K562 (cell line): Measurements from ENCODE around the gene PPIF. TPM values are rescaled to one million over a fixed set of nuclear protein-coding genes. Genes with fewer than 3 reads are reported as not detected.

ENCODE experiments used
- CEBPG ChIP-seq, 3 experiments: fragments of 200-800 bp in 1 of 3; sonication (Bioruptor generic) in 1 of 3; sonication (generic) in 1 of 3; formaldehyde crosslinking in 1 of 3; IDR thresholded peaks in 2 of 3; conservative IDR thresholded peaks in 1 of 3; 2 replicates each; pipeline versions ENCODE4 v1.6.1 to v1.8.0; 2016 to 2022; ENCODE audit warnings: missing compliant biosample characterization in 2 of 3, missing genetic modification characterization in 2 of 3, mild to moderate bottlenecking in 1 of 3, missing genetic modification reagents in 1 of 3
- DPF2 ChIP-seq: fragments of 450-650 bp; IDR thresholded peaks from 2 replicates; pipeline ENCODE4 v1.6.1; 2016
- FOXJ3 ChIP-seq: sonication (generic); formaldehyde crosslinking; IDR thresholded peaks from 2 replicates; pipeline ENCODE4 v1.4.0; 2020; ENCODE audit warnings: mild to moderate bottlenecking, missing genetic modification reagents
- GTF3C2 ChIP-seq: IDR thresholded peaks from 3 replicates; pipeline ENCODE4 v1.6.1; 2011; ENCODE audit warnings: borderline replicate concordance, mild to moderate bottlenecking, moderate library complexity; ENCODE audit not compliant: insufficient read length; ENCODE audit errors: extremely low read depth
- HBP1 ChIP-seq: fragments of 450-650 bp; formaldehyde crosslinking; IDR thresholded peaks from 2 replicates; pipeline ENCODE4 v1.4.0; 2022; ENCODE audit warnings: missing genetic modification characterization
- ID3 ChIP-seq, 2 experiments: fragments of 250-450 bp in 1 of 2; fragments of 450-650 bp in 1 of 2; sonication (Bioruptor Pico) in 1 of 2; IDR thresholded peaks; 2 replicates each; pipeline versions ENCODE4 v1.6.1 to v1.8.0; 2016 to 2021; ENCODE audit warnings: mild to moderate bottlenecking in 2 of 2, moderate library complexity in 2 of 2, missing compliant biosample characterization in 1 of 2, missing genetic modification characterization in 1 of 2
- POLR3G ChIP-seq: IDR thresholded peaks from 2 replicates; pipeline ENCODE4 v1.6.1; 2011; ENCODE audit not compliant: insufficient read length, insufficient replicate concordance; ENCODE audit errors: extremely low read depth
- PRPF4 ChIP-seq: fragments of 200-400 bp; formaldehyde crosslinking; IDR thresholded peaks from one replicate; pipeline ENCODE4 v1.6.1; 2017; ENCODE audit warnings: low read length, low read depth, mild to moderate bottlenecking; ENCODE audit not compliant: insufficient read depth, poor library complexity, severe bottlenecking
- RCOR1 ChIP-seq, 2 experiments: IDR thresholded peaks; 2 replicates each; pipeline ENCODE4 v1.6.1; 2012; ENCODE audit warnings: low read depth in 2 of 2, low read length in 2 of 2, borderline replicate concordance in 1 of 2, improper control_type of control experiment in 1 of 2
- RFX5 ChIP-seq: IDR thresholded peaks from 2 replicates; pipeline ENCODE4 v1.6.1; 2011; ENCODE audit warnings: low read depth, mild to moderate bottlenecking, improper control_type of control experiment, low read length
- SNRNP70 ChIP-seq: fragments of 200-400 bp; formaldehyde crosslinking; optimal IDR thresholded peaks from 2 replicates; pipeline ENCODE3; 2017; ENCODE audit warnings: low read depth, low read length
- SREBF2 ChIP-seq: sonication (generic); formaldehyde crosslinking; IDR thresholded peaks from 2 replicates; pipeline ENCODE4 v1.4.0; 2020; ENCODE audit warnings: mild to moderate bottlenecking, missing genetic modification reagents
- TBL1XR1 ChIP-seq, 2 experiments: IDR thresholded peaks; 2 replicates each; pipeline ENCODE4 v1.6.1; 2012; ENCODE audit warnings: improper control_type of control experiment in 2 of 2, low read length in 2 of 2, mild to moderate bottlenecking in 1 of 2
- ZNF133 ChIP-seq: fragments of 250-450 bp; sonication (Bioruptor Pico); IDR thresholded peaks from 2 replicates; pipeline ENCODE4 v1.4.0; 2020; ENCODE audit warnings: mild to moderate bottlenecking
- ZNF436 ChIP-seq: fragments of 250-450, 450-650 bp; sonication (Bioruptor Pico); formaldehyde crosslinking; IDR thresholded peaks from 2 replicates; pipeline ENCODE4 v1.7.0; 2020; ENCODE audit warnings: mild to moderate bottlenecking
- polyA plus RNA-seq, 8 experiments: library from polyadenylated mRNA; depleted of rRNA in 4 of 8; stranded (reverse) in 5 of 8; unstranded in 3 of 8; fragments of >200 nt; fragmentation: Nextera tagmentation in 2 of 8; fragmentation: Illumina TruSeq in 1 of 8; extraction: Ambion mirVana in 2 of 8; extraction: Trizol in 1 of 8; gene quantifications; 2 replicates each; pipeline versions ENCODE4 v1.2.1 to v1.2.3, GENCODE V29; 2011 to 2014; ENCODE audit warnings: inconsistent platforms in 1 of 8, missing spikeins in 1 of 8
- total RNA-seq, 7 experiments: library from RNA; depleted of rRNA in 6 of 7; stranded (reverse); fragments of >200 nt in 6 of 7; fragmentation: Illumina TruSeq in 2 of 7; extraction: Trizol in 2 of 7; gene quantifications; 2 replicates each; pipeline versions ENCODE4 v1.2.1 to v1.2.3, GENCODE V29; 2011 to 2021; ENCODE audit warnings: low replicate concordance in 1 of 7
- TF ChIP-seq, protein P1 (sequence below): fragments of 450-650 bp; IDR thresholded peaks from 2 replicates; pipeline ENCODE4 v1.6.1; 2014; ENCODE audit warnings: low read depth, mild to moderate bottlenecking, moderate library complexity, borderline replicate concordance

Gene PPIF
- total and polyA plus RNA-seq, 9 of the 15 experiments (the other 6 are each of a cell fraction or from before 2014, with no cell fraction given): 40.9 to 287 (median 117) TPM

DNA sequence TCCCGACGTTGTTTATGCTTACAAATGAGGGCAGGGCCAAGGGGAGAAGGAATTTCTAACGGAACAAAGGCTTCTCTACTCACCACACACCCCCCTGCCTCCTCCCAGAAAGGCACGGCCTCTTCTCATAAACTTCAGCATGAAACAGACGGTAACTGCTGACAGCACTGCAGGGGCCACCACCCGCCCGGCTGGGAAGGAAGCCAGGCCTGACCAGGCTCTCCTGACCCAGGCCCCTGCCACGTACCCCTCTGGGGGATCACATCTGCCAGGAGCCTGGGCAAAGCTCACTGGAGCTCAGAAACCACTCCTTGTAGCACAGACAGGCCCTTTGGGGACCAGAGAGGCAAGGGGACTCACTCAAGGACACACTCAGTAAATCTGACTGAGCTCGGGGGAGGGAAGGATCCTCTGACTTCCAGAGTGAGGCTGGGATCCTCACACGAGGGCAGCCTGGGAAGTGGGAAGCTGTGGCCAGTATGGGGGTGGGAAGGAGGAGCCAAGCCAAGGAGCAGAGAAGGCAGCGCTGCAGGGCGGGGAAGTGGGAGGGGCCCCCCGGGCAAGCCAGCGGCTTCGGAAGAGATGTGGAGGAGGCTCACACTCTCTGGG lies 52.1 kb downstream of the PPIF start (continued):
- no peak for TF ChIP-seq CEBPG (CRISPR knock-in tag; IDR thresholded peaks at IDR 0.05)
- no peak for TF ChIP-seq CEBPG (tag; conservative IDR thresholded peaks at IDR 0.05 in 1 of 2, IDR thresholded peaks at IDR 0.05 in 1 of 2)
- TF ChIP-seq POLR3G: no peak
- no peak for TF ChIP-seq ZNF436 (CRISPR knock-in tag)
- TF ChIP-seq SNRNP70: no peak
- TF ChIP-seq RCOR1 (IDR thresholded peaks at IDR 0.05; ENCODE audit: borderline replicate concordance in 1 of 2, low read depth in 2 of 2, low read length in 2 of 2): 0 out of 4 replicates have a peak, but pooled peaks of 1 of the 2 experiments have one; percentile 23
- TF ChIP-seq PRPF4: no peak
- TF ChIP-seq, protein P1, sequence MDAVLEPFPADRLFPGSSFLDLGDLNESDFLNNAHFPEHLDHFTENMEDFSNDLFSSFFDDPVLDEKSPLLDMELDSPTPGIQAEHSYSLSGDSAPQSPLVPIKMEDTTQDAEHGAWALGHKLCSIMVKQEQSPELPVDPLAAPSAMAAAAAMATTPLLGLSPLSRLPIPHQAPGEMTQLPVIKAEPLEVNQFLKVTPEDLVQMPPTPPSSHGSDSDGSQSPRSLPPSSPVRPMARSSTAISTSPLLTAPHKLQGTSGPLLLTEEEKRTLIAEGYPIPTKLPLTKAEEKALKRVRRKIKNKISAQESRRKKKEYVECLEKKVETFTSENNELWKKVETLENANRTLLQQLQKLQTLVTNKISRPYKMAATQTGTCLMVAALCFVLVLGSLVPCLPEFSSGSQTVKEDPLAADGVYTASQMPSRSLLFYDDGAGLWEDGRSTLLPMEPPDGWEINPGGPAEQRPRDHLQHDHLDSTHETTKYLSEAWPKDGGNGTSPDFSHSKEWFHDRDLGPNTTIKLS: no peak
- TF ChIP-seq HBP1 (CRISPR knock-in tag): no peak
- TF ChIP-seq ID3 (CRISPR knock-in tag; IDR thresholded peaks at IDR 0.05): no peak
- peak; percentile 29; the same call in 1 of the 2 replicates for TF ChIP-seq ID3 (tag; IDR thresholded peaks at IDR 0.05)
- 0 out of 2 replicates have a peak, but pooled peaks have one; percentile 18 for TF ChIP-seq RFX5
- TF ChIP-seq GTF3C2: no peak
- no peak for TF ChIP-seq ZNF133 (CRISPR knock-in tag)
- 0 out of 2 replicates have a peak, but pooled peaks have one; percentile 27 for TF ChIP-seq DPF2
- TF ChIP-seq SREBF2 (CRISPR knock-in tag): no peak
- no peak for TF ChIP-seq TBL1XR1 (IDR thresholded peaks at IDR 0.05; ENCODE audit: low read length in 2 of 2)
- no peak for TF ChIP-seq FOXJ3 (CRISPR knock-in tag)
